ENCODE measurements around the gene PRPF31. TPM values are rescaled to one million over a fixed set of nuclear protein-coding genes. Genes with fewer than 3 reads are reported as not detected.
A peak's percentile ranks its signal among the peaks of the same experiment; 100 is the strongest.

Gene PRPF31
- polyA plus RNA-seq, 1 donor, result 48.6 TPM

DNA sequence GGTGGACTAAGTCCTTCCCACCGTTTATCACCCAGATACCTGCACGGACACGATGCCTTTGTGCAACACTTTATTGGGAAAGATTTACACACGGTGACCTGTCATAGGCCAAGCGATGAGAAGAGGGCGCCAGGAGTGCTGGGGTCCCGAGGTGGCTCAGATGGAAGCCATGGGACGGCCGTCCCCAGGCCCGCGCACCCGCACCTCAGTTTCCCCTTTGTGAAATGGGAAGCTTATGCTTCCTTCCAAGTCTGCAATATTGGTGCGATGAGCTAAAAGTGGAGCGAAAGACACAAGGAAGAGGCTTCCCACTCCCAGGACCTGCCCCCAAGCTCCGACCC lies 57.8 kb downstream of the PRPF31 start:
- Histone ChIP-seq H3K27me3 (ENCODE audit: control insufficient read depth, insufficient read depth, low read length) (no peaks in the 10 kb centered on the region), H3K4me1 (ENCODE audit: control insufficient read depth, insufficient read depth, low read length) (peaks cover under 1% of the 10 kb centered on the region), H3K9me3 (ENCODE audit: control insufficient read depth, low read depth, low read length) (peaks cover 2% of the 10 kb centered on the region), H3K27ac (ENCODE audit: low read length) (no peak overlapping the region), H3K4me3 (ENCODE audit: low read length) (no peak overlapping the region), H3K36me3 (ENCODE audit: control insufficient read depth, insufficient read depth, low read length) (peaks cover 16% of the 10 kb centered on the region)
- WGBS (ENCODE audit: insufficient coverage, low lambda C conversion rate), result no CpG with 5 or more reads among the region's 15 CpGs
- DNase-seq, result no peak

DNA sequence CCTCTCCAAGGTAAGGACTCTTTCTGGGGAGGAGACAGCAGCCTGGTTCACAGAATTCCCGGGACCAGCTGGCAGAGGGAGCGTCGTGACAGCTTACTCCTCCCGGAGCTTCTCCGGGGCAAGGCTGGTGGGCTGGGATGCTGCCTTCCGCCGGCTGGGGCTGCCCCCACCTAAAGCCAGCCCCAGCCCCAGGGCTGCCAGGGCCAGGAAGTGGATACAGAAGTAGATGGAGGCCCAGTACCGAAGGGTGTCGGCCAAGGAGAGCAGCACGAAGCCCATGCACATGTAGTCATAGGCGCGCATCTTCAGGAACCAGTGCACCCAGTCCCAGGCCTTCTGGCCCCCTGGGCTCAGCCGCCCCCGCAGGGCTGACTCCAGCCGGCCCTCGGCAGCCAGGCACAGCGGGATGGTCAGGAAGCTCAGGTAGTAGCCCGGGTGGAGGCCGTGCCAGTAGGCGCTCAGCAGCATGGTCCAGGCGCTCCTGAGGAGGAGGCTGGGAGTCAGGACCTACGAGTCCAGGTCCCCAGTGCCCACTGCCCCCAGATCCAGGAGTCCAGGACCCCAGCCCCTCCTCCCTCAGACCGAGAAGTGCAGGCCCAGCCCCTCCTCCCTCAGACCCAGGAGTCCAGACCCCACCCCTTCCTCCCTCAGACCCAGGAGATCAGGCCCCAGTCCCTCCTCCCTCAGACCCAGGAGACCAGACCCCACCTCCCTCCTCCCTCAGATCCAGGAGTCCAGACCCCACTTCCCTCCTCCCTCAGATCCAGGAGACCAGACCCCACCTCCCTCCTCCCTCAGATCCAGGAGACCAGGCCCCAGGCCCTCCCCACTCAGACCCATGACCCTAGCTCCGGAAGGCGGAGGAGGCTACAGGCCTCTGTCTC lies 58.6 kb downstream of the PRPF31 start:
- no peaks in the 10 kb centered on the region for H3K4me1 ChIP-seq (ENCODE audit: control insufficient read depth, insufficient read depth, low read length)
- no peak overlapping the region for H3K27ac ChIP-seq (ENCODE audit: low read length)
- H3K36me3 ChIP-seq (ENCODE audit: control insufficient read depth, insufficient read depth, low read length), result peaks cover 23% of the 10 kb centered on the region
- peaks cover 2% of the 10 kb centered on the region for H3K9me3 ChIP-seq (ENCODE audit: control insufficient read depth, low read depth, low read length)
- DNase-seq, result no peak
- WGBS (ENCODE audit: insufficient coverage, low lambda C conversion rate), result 100% methylated on average over 1 of the region's 25 CpGs
- H3K27me3 ChIP-seq (ENCODE audit: control insufficient read depth, insufficient read depth, low read length), result no peaks in the 10 kb centered on the region
- H3K4me3 ChIP-seq (ENCODE audit: low read length), result no peak overlapping the region

DNA sequence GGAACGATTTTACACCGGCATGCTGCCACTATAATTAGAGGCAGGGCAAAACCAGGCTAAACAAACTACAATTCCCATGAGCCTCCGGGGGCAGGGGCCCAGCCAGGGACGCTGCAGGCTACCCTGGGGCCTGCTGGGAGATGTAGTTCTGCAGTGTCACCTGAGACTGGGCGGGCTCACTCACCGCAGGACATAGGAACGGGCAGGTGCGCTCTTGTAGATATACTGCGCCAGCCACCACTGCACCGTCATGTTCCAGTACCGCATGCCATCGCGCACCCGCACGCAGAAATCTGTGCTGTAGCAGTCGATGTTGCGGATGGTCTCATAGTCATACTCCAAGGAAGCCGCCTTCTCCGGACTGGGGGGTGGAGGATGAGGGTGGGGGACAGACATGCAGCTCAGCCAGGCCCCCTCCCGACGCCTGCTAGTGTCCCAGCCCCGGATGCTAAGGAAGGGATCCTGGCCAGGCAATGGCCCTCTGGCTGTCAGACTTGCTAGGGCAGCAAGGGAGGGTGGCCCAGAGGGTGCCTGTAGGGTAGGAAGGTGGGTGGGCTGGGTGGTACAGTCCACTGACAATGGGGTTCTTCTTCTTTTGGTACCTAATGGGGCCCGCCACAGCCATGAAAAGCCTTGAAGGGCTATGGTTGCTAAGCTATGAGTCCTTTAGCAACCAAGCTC lies 63.2 kb downstream of the PRPF31 start:
- no CpG with 5 or more reads among the region's 23 CpGs for WGBS (ENCODE audit: insufficient coverage, low lambda C conversion rate)
- H3K4me3 ChIP-seq (ENCODE audit: low read length), result no peak overlapping the region
- peaks cover 9% of the 10 kb centered on the region for H3K4me1 ChIP-seq (ENCODE audit: control insufficient read depth, insufficient read depth, low read length)
- no peak overlapping the region for H3K27ac ChIP-seq (ENCODE audit: low read length)
- no peaks in the 10 kb centered on the region for H3K27me3 ChIP-seq (ENCODE audit: control insufficient read depth, insufficient read depth, low read length)
- H3K9me3 ChIP-seq (ENCODE audit: control insufficient read depth, low read depth, low read length), result peaks cover 2% of the 10 kb centered on the region
- DNase-seq, result peak in 1 of 2 donors; percentile 33
- peaks cover 46% of the 10 kb centered on the region for H3K36me3 ChIP-seq (ENCODE audit: control insufficient read depth, insufficient read depth, low read length)

DNA sequence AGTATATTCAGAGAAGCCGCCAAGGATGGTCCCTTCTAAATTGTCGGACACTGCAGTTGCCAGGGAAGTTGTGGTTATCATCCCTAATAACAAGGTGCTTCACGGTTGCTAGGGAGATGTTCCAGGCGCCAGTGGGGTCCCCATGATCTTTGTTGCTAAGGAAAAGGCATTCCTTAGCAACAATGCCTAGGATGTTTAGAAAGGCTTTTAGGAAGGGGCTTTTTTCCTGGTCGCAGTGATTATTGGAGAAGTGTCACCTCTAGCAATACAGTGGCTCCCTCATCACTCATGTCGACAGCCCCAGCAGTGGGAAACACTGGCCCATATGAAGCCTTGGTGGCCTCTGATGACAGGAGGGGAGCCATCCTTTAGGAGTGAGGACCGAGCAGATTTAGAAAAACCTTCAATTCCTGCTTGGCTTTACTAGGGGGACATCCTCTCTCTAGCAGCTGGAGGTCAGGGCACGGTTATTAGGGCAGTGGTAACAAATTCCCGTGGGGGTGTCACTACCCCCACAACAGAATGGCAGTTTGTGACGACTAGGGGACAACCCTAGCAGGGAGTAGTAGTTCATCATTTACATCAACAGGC lies 63.8 kb downstream of the PRPF31 start:
- Histone ChIP-seq H3K4me1 (ENCODE audit: control insufficient read depth, insufficient read depth, low read length) (peaks cover 9% of the 10 kb centered on the region), H3K9me3 (ENCODE audit: control insufficient read depth, low read depth, low read length) (no peaks in the 10 kb centered on the region), H3K36me3 (ENCODE audit: control insufficient read depth, insufficient read depth, low read length) (peaks cover 50% of the 10 kb centered on the region), H3K27me3 (ENCODE audit: control insufficient read depth, insufficient read depth, low read length) (no peaks in the 10 kb centered on the region), H3K27ac (ENCODE audit: low read length) (peak overlapping the region; percentile 30), H3K4me3 (ENCODE audit: low read length) (no peak overlapping the region)
- no CpG with 5 or more reads among the region's 10 CpGs for WGBS (ENCODE audit: insufficient coverage, low lambda C conversion rate)
- no peak for DNase-seq

DNA sequence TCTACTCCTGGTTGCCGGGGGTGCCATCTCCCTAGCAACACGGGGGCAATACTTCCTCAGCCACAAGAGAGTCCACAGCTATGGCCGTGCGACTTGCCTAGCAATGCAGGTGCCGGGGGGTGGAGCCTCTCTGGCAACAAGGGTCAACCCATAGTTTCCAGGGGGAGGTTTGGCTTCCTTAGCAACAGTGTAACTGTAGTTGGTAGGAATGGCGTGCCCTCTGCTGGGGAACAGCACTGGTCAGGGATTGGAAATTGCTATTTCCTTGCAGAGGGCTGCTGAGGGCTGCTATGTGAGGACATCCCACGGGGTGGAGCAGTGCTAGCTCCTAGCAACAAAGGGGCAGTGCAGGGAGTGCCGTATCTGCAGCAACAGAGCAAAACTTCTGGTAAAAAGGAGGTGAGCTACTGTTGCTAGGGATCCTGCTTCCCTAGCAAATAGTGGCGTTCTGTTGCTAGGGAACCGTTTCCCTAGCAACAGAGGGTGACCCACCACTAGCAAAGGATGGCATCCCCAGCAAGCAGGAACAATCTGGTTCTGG lies 64.4 kb downstream of the PRPF31 start:
- no peaks in the 10 kb centered on the region for H3K9me3 ChIP-seq (ENCODE audit: control insufficient read depth, low read depth, low read length)
- DNase-seq, result peak; percentile 89 to 93
- no peak overlapping the region for H3K4me3 ChIP-seq (ENCODE audit: low read length)
- H3K36me3 ChIP-seq (ENCODE audit: control insufficient read depth, insufficient read depth, low read length), result peaks cover 50% of the 10 kb centered on the region
- H3K27ac ChIP-seq (ENCODE audit: low read length), result peak overlapping the region; percentile 36
- WGBS (ENCODE audit: insufficient coverage, low lambda C conversion rate), result no CpG with 5 or more reads among the region's 10 CpGs
- no peaks in the 10 kb centered on the region for H3K27me3 ChIP-seq (ENCODE audit: control insufficient read depth, insufficient read depth, low read length)
- H3K4me1 ChIP-seq (ENCODE audit: control insufficient read depth, insufficient read depth, low read length), result peaks cover 9% of the 10 kb centered on the region

DNA sequence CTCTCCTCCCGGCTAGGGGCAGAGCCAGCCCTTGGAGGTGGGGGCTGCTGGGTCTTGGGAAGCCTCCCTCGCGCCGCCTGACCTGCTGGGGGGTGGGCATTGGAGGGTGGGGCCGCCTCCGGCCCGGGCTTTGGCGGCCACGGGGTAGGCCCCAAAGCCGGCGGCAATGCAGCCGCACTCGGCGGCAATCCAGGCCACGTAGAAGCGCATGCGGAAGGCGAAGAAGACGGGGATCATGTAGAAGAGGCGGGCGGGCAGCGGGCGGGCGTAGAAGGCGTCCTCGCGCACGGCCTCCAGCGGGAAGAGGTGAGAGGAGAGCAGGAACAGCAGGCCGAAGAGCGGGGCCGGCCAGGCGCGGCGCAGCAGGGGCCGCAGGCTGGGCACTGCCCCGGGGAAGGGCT lies 65.1 kb downstream of the PRPF31 start:
- 100% methylated on average over 2 of the region's 37 CpGs for WGBS (ENCODE audit: insufficient coverage, low lambda C conversion rate)
- H3K27me3 ChIP-seq (ENCODE audit: control insufficient read depth, insufficient read depth, low read length), result no peaks in the 10 kb centered on the region
- H3K36me3 ChIP-seq (ENCODE audit: control insufficient read depth, insufficient read depth, low read length), result peaks cover 49% of the 10 kb centered on the region
- peak overlapping the region; percentile 36 for H3K27ac ChIP-seq (ENCODE audit: low read length)
- H3K4me1 ChIP-seq (ENCODE audit: control insufficient read depth, insufficient read depth, low read length), result peaks cover 9% of the 10 kb centered on the region
- no peak overlapping the region for H3K4me3 ChIP-seq (ENCODE audit: low read length)
- H3K9me3 ChIP-seq (ENCODE audit: control insufficient read depth, low read depth, low read length), result no peaks in the 10 kb centered on the region
- no peak for DNase-seq

Other genes with a start within 250 kb of the PRPF31 start
- gene MYADM, start 247.9 kb upstream of the PRPF31 start, polyA plus RNA-seq, result 87.7 TPM
- 0.67 TPM for gene PRKCG, start 233.6 kb upstream of the PRPF31 start, polyA plus RNA-seq
- gene CACNG7, start 206.5 kb upstream of the PRPF31 start, polyA plus RNA-seq, result 1.4 TPM
- gene CACNG8, start 152.8 kb upstream of the PRPF31 start, polyA plus RNA-seq, result 0.15 TPM
- gene CACNG6, start 124.1 kb upstream of the PRPF31 start, polyA plus RNA-seq, result 0.04 TPM
- not detected for gene VSTM1, start 51.9 kb upstream of the PRPF31 start, polyA plus RNA-seq
- not detected for gene TARM1, start 34.4 kb upstream of the PRPF31 start, polyA plus RNA-seq
- 0.31 TPM for gene OSCAR, start 15.0 kb upstream of the PRPF31 start, polyA plus RNA-seq
- 132 TPM for gene NDUFA3, start 12.9 kb upstream of the PRPF31 start, polyA plus RNA-seq
- gene TFPT, start 97 bp upstream of the PRPF31 start, polyA plus RNA-seq, result 16.6 TPM
- gene CNOT3, start 22.0 kb downstream of the PRPF31 start, polyA plus RNA-seq, result 37.2 TPM
- 9.5 TPM for gene LENG1, start 44.0 kb downstream of the PRPF31 start, polyA plus RNA-seq
- 110 TPM for gene TMC4, start 57.4 kb downstream of the PRPF31 start, polyA plus RNA-seq
- 97.9 TPM for gene MBOAT7, start 73.8 kb downstream of the PRPF31 start, polyA plus RNA-seq
- gene TSEN34, start 75.6 kb downstream of the PRPF31 start, polyA plus RNA-seq, result 52.7 TPM
- gene RPS9, start 85.1 kb downstream of the PRPF31 start, polyA plus RNA-seq, result 2,940 TPM
- 2.9 TPM for gene LILRB3, start 107.3 kb downstream of the PRPF31 start, polyA plus RNA-seq
- 0.73 TPM for gene LILRA6, start 127.0 kb downstream of the PRPF31 start, polyA plus RNA-seq
- 7.6 TPM for gene LILRB5, start 141.5 kb downstream of the PRPF31 start, polyA plus RNA-seq
- gene LILRB2, start 165.4 kb downstream of the PRPF31 start, polyA plus RNA-seq, result 2.6 TPM
- 1.9 TPM for gene LILRA5, start 197.4 kb downstream of the PRPF31 start, polyA plus RNA-seq
- gene LILRA4, start 223.4 kb downstream of the PRPF31 start, polyA plus RNA-seq, result 0.18 TPM
- gene LAIR1, start 249.2 kb downstream of the PRPF31 start, polyA plus RNA-seq, result 13.0 TPM

Data from large intestine (tissue), 3 donors.